DMS53 (cell line): ENCODE results near the gene PSMA7.
"Not testable (repeated sequence)": the region's sequence is repeated elsewhere in the genome, so short reads cannot be mapped to it uniquely, and the experiment has no call there.

Source experiments
- DNase-seq: peaks from one replicate; lab custom pipeline; 2025; lab: John Stamatoyannopoulos, UW

Gene PSMA7

DNA sequence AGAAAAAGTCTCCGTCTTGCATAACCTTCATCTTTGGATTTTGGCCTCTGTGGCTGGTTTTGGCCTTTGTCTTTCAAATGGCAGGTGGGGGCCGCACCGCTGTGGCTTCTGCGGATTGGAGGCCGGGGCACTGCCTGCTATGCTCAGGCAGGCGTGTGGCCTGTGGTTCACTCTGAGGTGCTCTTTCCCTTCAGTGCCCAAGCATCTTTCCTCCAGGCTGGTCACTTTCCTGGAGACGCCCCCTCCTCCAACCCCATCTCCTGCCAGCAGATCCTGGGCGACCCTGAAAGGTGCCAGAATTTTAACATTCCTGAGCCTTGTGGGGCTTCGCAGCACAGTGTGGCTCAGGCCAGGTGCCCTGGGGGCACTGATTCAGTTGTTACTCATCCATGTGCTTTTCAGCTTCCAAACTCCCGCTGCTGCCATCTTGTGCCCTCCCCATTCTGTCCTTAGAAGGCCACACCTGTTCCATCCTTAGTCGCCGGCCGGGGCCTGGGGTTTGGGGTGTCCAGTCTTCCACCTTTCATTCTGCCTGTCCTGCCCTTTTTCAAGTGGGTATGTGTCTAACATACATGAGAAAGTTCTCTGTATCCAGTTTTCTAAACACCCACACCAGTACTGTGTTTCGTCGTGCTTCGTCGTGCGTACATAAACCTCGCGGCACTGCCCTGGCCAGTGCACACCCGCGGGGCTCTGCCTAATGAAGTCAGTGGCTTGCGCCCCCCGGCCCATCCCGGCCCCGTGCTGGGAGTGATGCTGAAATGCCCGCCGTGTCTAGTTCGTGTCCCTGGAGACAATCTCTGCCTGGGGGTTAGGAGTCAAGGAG is 12.4 kb upstream of the PSMA7 start:
- no peak for DNase-seq

DNA sequence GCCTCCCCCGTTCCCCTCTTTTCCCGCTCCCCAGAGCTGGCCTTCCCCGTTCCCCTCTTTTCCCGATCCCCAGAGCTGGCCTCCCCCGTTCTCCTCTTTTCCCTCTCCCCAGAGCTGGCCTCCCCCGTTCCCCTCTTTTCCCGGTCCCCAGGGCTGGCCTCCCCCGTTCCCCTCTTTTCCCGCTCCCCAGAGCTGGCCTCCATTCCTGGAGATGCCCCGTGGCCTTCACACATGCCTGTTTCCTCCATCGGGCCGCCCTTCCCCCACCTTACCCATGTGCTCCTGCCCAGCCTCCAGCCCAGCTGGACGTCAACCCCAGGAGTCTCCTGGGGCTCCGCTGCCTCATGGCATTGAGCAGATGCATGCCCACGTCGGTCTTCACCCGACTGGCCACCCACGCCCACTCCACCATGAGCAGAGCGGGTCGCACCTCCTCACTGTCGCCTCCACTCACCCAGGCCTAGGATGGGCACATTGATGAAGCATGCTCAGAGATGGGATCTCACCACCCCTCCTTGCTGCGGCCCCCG is 8.7 kb upstream of the PSMA7 start:
- DNase-seq = no peak

DNA sequence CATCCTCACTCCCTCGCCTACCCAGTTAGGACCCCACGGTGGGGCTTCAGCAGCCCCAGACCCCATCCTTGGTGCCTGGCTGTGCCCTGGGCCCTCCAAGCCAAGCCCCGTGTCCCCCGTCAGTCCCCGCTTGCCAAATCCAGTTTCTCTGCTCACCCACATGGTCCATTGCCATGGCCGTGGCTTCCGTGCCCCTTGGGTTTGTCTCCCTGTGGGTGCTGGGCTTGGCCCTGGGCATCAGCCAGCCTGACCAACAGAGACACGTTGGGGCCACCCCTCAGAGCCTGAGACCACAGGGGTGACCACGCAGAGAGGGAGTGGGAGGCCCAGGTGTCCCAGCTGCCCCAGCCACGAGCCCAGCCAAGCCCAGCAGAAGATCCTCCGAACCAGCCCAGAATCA is 8.0 kb upstream of the PSMA7 start:
- DNase-seq = no peak

DNA sequence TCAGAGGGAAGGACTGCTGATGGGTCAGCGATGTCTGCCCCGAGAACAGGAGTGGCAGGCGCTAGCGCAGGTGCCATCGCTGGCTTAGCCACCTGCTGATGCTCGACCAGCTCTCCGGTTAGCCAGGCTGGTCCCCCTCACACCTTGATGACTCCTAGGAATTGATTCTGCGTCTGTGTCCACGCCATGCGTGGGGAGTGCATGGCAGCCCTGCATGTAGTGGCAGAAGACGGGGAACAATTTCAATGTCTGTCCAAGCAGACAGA is 7.0 kb upstream of the PSMA7 start:
- DNase-seq = no peak

DNA sequence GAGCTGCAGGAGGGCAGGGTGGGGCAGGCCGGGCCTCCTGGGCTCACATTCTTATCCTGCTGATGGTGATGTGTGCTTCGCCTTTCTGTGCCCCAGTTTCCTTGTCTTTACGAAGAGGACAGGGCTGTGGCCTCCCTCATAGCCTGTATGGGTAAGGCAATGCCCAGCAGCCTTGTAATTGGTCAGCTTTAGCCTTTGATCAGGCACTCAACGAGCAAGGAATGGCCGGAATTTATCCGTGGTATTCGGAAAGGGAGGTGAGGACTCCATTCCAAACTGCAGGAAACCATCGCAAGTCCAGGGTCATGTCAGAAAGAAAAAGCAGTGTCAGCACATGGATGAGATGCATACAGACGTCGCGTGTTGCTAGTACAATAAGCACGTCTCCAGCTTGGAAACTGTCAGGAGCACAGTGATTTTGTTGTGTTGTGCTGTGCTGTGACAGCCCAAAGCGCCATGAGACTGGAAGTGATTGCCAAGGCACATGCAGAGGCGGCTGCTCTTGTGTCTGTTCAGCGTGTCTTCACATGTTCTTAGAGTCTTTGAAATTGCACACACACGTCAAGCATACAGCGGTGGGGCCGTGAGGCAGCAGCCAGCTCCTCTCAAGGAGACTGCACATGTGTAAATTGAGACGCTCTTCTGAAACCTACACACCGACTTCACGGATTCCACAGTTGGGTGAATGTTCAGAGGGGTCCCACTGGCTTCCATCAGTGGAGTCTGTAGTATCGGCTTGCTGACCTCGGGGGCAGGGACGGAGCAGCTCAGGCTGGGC is 6.5 kb upstream of the PSMA7 start:
- DNase-seq = no peak

DNA sequence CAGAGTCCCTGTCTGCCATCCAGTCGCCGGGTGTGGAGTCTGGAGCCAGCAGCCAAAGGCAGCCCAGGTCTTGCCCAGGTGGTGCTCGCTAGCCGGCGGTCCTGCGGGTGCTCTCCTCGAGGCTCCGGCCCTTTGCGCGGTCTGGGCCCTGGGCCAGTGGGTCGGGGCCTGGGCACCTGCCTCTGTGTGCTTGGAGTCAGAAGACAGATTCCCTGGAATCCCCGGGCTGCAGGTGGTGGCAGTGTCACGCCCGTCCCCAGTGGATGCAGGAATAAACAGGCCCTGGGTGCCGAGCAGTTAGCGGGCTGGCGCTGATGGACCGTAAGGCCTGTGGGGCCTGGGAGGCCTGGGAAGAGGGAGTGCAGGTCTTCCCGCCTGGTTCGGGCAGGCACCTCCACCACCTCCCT is 5.7 kb upstream of the PSMA7 start:
- no peak for DNase-seq

DNA sequence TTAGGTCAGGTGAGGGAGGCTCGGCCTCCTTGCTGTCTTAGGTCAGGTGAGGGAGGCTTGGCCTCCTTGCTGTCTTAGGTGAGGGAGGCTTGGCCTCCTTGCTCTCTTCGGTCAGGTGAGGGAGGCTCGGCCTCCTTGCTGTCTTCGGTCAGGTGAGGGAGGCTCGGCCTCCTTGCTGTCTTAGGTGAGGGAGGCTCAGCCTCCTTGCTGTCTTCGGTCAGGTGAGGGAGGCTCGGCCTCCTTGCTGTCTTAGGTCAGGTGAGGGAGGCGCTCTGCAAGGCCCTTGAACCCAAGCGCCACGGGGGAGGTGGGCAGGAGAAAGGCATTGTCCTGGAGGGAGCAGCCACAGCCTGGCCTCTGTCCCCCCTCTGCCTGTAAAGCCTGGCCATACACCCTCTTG is 5.2 kb upstream of the PSMA7 start:
- DNase-seq = not testable (repeated sequence)

DNA sequence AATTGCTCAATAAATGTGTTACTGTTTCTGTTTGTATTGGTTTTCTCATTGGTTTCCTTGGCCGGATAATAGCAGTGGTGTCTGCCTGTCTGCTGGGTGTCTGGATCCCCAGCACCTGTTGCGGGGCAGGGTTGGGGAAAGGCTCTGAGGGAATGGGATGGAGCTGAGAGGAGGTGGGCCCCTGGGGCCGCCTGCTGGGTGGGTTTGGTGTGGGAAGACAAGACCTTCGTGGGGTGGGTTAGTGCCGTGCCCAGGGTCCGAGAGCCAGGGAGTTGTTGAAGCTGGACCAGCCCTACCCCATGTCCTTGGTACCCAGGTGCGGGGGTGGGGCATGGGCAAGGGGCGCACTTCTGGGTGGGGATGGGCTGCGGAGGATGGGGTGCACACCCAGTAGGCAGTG is 4.3 kb upstream of the PSMA7 start:
- no peak for DNase-seq

DNA sequence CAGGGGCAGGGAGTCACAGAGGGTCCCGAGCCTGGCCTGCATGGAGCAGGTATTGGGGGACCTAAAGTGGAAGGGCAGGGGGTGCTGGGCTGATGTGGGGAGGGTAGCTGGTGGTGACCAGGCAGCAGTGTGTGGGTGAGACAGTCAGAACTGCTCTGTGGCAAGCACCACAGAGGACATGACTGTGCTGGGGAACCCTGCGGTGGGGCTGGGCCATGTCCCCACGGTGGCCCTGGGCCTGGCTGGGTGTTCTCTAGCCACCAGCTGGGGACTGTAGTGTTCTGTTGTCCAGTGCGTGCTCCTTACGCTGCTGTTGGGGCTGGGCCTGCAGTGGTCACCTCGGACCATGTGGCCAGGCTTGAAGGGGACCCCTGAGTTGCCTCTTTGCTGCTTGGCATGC is 3.9 kb upstream of the PSMA7 start:
- no peak for DNase-seq

DNA sequence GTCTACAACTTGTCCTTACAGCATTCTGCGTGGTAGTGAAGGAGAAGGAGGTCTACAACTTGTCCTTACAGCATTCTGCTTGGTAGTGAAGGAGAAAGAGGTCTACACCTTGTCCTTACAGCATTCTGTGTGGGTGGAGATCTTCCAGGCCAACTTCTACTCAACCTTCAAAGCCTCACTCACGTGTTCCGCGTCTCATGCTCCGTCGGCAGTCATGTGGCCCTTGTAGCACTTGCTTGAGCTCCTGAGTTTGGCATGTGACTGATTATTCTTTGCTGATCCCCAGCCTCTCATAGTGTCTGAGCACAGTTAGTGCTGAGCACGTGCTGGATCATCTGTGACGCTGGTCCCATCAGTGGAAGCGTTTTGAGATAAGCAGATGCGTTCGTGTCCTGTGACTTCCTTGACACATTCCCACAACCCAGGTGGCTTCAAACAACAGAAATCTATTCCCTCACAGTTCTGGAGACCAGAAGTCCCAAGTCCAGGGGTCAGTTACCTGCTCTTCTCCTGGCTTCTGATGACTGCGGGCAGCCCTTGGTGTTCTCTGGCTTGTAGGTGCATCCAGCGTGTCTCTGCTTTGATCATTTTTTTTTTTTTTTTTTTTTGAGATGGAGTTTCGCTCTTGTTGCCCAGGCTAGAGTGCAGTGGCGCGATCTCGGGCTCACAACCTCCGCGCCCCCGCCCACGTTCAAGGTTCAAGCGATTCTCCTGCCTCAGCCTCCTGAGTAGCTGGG is 3.0 kb upstream of the PSMA7 start:
- no peak for DNase-seq

DNA sequence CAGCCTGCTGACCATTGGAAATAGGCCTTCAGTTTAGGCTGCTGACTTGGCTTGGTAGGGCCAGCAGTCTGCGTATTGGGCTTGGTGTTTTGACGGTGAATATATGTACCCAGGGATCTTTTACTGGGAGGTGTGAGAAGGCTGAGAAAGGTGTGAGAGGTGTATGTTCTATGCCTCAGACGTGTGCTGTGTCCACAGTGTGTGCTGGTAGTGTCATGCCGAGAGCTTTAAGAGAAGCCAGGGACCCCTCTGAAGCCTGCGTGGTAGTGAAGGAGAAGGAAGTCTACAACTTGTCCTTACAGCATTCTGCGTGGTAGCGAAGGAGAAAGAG is 2.5 kb upstream of the PSMA7 start:
- DNase-seq = no peak

DNA sequence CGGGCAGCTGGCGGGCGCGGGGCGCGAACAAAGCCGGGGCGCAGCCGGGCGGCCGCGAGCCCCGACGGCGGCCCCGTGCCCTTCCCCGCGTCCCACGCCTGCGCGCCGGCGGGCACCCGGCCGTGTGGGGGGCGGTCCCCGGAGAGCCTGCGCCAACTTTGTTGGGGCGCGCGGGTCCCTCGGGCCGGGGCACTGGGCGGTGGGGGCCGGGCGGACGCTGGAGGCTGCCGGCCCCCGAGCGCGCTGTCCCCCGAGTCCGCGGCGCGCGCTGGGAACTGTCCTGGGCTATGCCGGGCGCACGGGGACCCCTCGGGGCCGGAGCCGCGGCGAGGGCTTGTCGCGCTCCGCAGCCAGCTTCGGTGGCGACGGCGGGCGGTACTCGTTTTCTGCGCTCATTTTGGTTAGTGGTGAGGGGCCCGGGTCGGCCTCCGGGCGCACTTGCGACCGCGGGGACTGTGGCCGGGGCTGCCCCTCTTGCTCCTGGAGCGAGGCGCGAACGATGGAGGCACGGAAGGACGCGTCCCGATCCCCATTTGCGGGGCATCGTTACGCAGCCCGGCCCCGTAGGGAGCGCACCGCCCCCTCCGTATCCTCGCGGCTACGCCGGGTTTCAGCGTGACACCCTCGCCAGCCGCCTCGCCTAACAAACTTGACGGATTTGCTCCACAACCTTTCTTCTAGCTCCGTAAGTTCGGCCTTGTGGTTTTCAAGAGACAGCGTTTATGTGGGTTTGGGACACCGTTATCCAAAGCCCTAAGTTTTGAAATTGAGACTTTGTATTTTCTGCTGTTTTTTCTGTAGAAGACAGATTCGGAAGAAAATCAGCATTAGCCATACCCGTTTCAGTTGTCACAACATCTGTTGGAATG is 997 bp upstream of the PSMA7 start:
- DNase-seq = peak; percentile 79

DNA sequence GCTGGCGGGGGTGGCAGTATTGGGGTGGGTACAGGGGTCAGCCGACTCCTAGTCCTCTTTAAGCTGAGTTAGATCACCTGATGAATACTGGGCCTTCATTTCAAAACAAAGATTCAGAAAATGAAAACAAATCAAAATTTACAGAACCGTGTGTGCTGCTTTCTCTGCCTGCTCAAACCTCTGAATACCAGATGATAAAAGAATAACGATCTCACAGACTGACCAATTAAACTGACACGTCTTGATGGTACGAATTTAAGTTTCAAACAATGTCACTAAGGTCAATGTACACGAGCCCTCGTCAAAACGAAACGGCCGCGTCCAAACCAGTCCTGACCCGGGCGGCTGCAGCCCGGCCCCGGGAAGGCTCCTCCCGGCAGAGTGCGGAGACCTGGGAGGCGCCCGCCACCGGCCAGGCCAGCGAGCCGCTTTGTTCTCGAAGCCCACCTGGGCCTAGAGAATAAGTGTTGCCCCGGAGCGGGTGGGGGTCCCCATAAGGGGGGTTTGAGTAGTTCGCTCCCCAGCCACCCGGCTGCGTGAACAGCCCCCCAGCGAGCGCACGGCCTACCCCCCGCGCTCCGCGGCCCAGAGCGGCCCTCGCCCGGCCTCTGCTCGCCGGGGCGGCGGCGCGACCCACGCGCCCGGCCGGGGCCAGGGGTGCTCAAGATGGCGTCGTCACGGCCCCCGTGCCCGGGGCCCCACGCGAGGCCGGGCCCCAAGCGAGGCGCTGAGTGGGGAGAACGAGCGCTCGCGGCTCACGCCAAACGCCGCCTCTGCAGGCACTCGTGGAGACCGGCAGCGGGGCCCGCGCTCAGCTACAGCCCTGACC is 728 bp downstream of the PSMA7 start:
- peak; percentile 55 for DNase-seq

DNA sequence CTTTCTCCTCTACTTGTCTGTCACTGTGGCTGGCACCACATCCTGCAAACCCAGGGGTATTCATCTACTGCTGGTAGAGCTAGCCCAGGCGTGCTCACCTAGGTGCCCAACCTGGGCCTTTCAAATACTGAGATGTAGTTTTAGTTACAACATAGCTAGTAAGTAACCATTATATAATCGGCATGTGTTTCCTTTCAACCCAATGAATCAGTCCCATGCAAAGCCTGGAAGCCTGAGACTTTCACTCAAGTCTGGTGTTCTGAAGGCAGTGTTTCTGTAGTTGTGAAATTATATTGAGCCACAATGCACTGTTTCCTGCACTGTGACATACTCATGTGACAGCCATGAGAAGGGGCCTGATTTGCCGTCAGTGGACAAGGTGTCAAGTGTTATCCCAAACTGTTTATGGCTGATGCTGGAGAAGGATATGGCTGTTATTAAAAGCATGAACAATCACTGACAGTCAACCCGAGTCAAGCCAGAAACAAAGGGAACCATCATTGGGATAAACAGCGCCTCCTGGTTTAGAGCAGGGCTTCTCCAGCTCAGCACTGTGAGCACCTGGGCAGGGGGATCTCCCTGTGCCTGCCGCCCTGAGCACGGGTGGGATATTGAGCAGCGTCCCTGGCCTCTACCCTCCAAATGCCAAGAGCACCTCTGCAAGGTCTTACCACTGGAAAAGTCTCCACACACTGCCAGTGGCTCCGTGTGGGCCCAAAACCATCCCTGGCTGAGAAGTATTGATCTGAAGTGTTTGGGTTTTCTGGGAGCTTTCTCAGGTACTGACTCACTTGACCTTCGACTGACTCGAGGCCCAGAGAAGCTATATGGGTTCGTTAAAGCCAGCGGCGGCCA is 1.6 kb downstream of the PSMA7 start:
- DNase-seq = peak; percentile 50

DNA sequence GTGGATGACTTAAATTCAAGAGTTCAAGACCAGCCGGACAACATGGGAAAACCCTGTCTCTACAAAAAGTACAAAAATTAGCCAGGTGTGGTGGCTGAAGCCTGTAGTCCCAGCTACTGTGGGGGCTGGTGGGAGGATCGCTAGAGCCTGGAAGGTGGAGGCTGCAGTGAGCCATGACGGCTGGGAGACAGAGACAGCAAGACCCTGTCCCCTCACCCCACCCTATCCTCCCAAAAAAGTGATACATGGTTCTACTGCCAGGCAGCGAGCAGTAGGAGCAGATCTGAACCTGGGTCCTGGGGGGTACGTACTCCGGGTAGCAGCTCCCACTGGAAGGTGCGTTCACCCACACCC is 2.2 kb downstream of the PSMA7 start:
- DNase-seq = no peak

DNA sequence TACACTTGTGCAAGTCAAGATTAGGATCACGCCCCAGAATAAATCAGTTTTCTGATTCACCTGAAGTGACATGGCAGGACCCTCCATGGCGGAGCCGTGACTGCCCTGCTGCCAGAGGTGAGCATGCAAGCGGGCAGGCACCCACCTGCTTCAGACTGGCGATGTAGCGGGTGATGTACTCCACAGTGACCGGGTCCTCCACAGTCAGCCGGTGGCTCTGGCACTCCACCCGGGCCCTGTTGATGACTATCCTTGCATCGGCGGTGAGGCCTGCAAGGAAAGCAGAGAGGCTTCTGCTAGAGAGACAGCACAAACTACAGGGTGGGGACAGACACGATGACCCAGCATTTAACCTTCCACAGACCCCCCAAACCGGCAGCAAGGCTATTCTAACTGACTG is 3.6 kb downstream of the PSMA7 start:
- no peak for DNase-seq

DNA sequence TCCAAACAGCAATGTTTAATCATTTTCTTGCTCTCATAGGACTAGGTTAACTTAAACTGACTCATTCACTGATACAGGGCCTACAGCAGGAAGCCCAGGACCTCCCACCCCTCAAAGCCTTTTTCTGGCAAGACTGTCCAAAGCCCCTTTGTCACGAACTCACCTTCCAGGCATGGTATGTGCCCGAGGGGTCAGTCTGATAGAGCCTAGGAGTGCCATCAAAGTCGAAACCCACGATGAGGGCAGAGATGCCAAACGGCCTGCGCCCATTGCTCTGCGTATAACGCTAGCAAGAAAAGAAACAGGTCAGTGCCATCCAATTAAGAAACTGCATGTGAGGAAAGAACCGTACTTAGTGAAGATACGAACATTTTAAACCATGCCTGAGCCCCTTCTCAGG is 4.3 kb downstream of the PSMA7 start:
- DNase-seq = no peak

DNA sequence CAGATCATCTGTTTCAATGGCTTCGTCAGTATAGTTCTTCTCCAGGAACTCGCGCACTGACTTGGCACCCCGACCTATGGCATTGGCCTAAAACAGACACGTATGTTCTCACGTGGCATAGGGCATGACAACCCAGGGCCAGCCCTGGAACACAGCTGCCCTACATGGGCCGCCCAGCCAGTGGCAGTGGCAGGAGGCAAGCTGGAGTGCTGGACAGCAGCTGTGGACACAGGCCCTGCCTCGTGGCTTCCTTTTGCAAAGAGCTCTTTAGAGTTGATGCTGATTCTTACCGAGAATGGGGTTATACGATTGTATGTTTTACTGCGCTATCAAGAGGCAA is 5.0 kb downstream of the PSMA7 start:
- no peak for DNase-seq

DNA sequence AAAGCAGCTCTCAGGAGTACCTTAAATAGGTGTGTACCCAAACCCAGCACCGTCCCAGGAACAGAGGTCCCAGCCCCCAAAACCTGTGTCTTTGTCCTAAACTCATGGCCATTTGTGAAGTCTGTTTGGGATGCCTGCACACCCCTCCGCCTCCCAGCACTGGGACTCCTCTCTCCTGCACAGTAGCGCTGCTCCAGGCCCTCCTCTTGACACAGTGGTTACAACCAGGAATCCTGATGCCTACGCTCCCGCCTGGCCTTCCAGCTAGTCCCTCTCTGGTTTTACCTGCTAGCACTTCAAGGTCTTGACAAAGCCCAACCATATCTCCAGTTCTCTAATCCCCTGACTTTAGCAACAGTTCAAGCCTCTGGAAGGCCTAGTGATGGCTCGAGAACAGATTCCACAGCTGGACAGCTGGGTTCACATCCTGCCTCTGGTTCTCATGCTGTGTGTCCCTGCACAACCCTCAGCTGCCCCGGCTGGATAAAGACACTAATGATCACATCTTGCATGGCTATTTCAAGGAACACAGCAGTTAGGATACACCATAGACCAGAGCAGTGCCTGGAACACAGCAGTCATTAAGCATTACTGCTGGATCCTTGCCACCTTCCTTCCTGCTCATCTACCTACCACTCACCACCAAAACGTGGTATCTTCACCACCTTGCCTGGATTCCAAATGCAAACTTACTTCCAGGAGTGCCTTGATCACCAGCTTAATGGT is 5.6 kb downstream of the PSMA7 start:
- DNase-seq = no peak

DNA sequence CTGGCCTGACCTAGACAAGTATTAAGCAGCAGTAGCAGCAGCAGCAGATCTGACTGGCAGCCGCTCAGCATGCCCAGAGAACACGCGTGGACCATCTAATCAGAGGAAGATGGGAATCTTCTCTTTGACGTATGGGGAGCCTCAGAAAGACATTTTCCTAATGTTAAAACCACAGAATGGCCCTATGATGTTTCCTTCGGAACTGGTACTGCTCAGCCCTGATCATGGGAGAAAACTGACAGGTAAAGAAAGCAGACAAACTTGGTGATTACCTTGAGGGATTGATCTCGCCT is 6.2 kb downstream of the PSMA7 start:
- no peak for DNase-seq
